Uterus (tissue), 2 donors: ENCODE results near the gene NQO2.

Source experiments
- CTCF ChIP-seq, 4 experiments: fragments of 200-600 bp in 2 of 4; fragments of 450-650 bp in 2 of 4; sonication (generic) in 2 of 4; IDR thresholded peaks; one replicate each; pipeline ENCODE4 v1.5.1; 2016 to 2019; ENCODE audit warnings: antibody characterized with exemption in 4 of 4, mild to moderate bottlenecking in 2 of 4, moderate library complexity in 1 of 4
- POLR2A ChIP-seq, 2 donors: fragments of 450-650 bp; IDR thresholded peaks; one replicate each; pipeline ENCODE4 v1.6.1; 2016; ENCODE audit warnings: antibody characterized with exemption in 2 of 2, mild to moderate bottlenecking in 1 of 2, moderate library complexity in 1 of 2

- TF ChIP-seq POLR2A (IDR thresholded peaks at IDR 0.05) (peak; percentile 90 to 92), CTCF (IDR thresholded peaks at IDR 0.05) (peak in 2 of 4 experiments; percentile 25 to 30)
These were observed at the start of gene NQO2 for GRCh38 chr6:2999618-3000557.
